ENCODE data around the gene NOP9.

GRCh38 chr14:24322672-24323071 lies 23.0 kb downstream of the NOP9 start:
- TF ChIP-seq MAX (IDR thresholded peaks at IDR 0.05) (no peak), POLR2A (IDR thresholded peaks at IDR 0.05; ENCODE audit: borderline replicate concordance, extremely low read depth, insufficient read depth, insufficient read length) (no peak), CTCF (IDR thresholded peaks at IDR 0.05 in 2 of 3, conservative IDR thresholded peaks at IDR 0.05 in 1 of 3; ENCODE audit: borderline replicate concordance in 1 of 3, insufficient read depth in 1 of 3, low read depth in 2 of 3, low read length in 2 of 3) (no peak), POLR2AphosphoS5 (IDR thresholded peaks at IDR 0.05; ENCODE audit: low read depth, low read length) (no peak), EZH2 (IDR thresholded peaks at IDR 0.05) (no peak), RAD21 (IDR thresholded peaks at IDR 0.05; ENCODE audit: low read depth) (no peak), REST (IDR thresholded peaks at IDR 0.05; ENCODE audit: low read depth) (no peak), SRF (IDR thresholded peaks at IDR 0.05; ENCODE audit: low read depth) (no peak), FOSL1 (IDR thresholded peaks at IDR 0.05; ENCODE audit: low read depth) (no peak), SP1 (IDR thresholded peaks at IDR 0.05; ENCODE audit: low read depth) (no peak), CBX3 (IDR thresholded peaks at IDR 0.05; ENCODE audit: low read depth) (no peak)
